GM12873 (cell line): Measurements from ENCODE around the gene CLDN10.

ENCODE experiments used
- TF ChIP-seq, protein P1 (sequence below): IDR thresholded peaks from 2 replicates; pipeline ENCODE4 v1.5.1; 2012; ENCODE audit warnings: low read depth, mild to moderate bottlenecking, moderate library complexity, low read length, control low read depth; ENCODE audit not compliant: insufficient read depth; ENCODE audit errors: missing control alignments

Gene CLDN10

DNA sequence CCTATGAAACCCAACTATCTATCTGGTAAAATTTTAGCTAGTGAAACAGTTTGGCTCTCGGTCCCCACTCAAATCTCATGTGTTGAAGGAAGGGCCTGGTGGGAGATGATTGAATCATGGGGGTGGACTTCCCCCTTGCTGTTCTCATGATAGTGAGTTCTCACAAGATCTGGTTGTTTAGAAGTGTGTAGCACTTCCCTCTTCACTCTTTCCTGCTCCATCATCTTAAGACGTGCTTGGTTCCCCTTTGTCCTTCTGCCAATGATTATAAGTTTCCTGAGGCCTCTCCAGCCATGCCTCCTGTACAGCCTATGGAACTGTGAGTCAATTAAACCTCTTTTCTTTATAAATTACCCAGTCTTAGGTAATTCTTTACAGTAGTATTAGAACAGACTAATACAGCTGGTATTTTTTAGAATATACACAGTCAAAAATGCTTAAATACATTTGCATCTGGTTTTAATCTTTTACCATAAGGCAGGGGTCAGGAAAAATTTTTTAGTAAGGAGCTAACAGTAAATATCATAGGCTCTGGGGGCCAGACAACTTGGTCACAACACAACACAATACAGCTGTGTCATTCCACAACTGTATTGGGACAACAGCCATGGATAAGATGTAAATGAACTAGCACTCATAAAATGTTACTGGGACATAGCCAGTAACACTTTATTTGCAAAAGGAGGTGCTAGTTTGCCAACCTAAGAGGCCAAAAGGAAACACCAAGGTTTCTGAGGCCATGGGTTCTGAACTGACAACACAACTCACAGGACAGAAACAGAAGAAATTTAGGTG, 67.7 kb downstream of the CLDN10 start:
- TF ChIP-seq, protein P1, sequence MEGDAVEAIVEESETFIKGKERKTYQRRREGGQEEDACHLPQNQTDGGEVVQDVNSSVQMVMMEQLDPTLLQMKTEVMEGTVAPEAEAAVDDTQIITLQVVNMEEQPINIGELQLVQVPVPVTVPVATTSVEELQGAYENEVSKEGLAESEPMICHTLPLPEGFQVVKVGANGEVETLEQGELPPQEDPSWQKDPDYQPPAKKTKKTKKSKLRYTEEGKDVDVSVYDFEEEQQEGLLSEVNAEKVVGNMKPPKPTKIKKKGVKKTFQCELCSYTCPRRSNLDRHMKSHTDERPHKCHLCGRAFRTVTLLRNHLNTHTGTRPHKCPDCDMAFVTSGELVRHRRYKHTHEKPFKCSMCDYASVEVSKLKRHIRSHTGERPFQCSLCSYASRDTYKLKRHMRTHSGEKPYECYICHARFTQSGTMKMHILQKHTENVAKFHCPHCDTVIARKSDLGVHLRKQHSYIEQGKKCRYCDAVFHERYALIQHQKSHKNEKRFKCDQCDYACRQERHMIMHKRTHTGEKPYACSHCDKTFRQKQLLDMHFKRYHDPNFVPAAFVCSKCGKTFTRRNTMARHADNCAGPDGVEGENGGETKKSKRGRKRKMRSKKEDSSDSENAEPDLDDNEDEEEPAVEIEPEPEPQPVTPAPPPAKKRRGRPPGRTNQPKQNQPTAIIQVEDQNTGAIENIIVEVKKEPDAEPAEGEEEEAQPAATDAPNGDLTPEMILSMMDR, result no peak

- TF ChIP-seq, protein P1, result no peak
Measured at GRCh38 chr13:95620825-95621498, 68.4 kb downstream of the CLDN10 start.

- TF ChIP-seq, protein P1, result no peak
Measured at GRCh38 chr13:95623141-95623540, 70.6 kb downstream of the CLDN10 start.

- TF ChIP-seq, protein P1, result peak; percentile 74
Measured at GRCh38 chr13:95624020-95624419, 71.5 kb downstream of the CLDN10 start.

- TF ChIP-seq, protein P1, result no peak
Measured at GRCh38 chr13:95626768-95627167, 74.2 kb downstream of the CLDN10 start.

DNA sequence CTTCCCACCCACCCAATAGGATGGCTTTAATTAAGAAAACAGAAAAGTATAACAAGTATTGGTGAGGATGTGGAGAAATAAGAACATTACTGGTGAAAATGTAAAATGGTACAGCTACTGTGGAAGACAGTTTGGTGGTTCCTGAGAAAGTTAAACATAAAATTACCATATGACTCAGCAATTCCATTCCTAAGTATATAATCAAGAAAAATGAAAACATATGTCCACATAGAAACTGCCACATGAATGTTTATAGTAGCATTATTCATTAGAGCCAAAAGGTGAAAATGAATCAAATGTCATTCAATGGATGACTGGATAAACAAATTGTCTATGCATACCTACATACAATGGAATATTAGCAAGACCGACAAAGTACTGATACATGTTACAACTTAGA, 75.1 kb downstream of the CLDN10 start:
- TF ChIP-seq, protein P1, result no peak

- TF ChIP-seq, protein P1, result no peak
Measured at GRCh38 chr13:95628488-95628887, 76.0 kb downstream of the CLDN10 start.
